ENCODE measurements around the gene SCYL1. TPM values are rescaled to one million over a fixed set of nuclear protein-coding genes. Genes with fewer than 3 reads are reported as not detected.

Gene SCYL1
- total and polyA plus RNA-seq, 4 donors: 54.3 to 107 (median 86.5) TPM

DNA sequence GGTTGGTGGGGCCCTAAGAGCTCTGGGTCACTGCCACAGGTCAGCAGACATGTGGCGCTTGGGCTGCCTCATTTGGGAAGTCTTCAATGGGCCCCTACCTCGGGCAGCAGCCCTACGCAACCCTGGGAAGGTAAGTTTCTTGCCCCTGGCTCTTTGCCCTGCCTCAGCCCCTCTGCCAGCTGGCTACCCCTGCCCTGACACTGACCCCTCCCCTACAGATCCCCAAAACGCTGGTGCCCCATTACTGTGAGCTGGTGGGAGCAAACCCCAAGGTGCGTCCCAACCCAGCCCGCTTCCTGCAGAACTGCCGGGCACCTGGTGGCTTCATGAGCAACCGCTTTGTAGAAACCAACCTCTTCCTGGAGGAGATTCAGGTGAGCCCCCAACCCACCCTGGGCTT is 1.9 kb downstream of the SCYL1 start:
- Histone ChIP-seq H3K27ac (ENCODE audit: low read depth in 1 of 2, low read length in 1 of 2) (no peak overlapping the region), H3K9ac (ENCODE audit: insufficient read depth in 1 of 2, low read length in 2 of 2) (no peak overlapping the region), H3K27me3 (ENCODE audit: control insufficient read depth in 3 of 3, insufficient read depth in 3 of 3, low read length in 2 of 3) (no peaks in the 10 kb centered on the region), H3K36me3 (ENCODE audit: control insufficient read depth in 4 of 4, insufficient read depth in 4 of 4, low read length in 4 of 4) (peaks cover 11 to 30% (median 22%) of the 10 kb centered on the region in 4 donors), H3K4me1 (ENCODE audit: control insufficient read depth in 5 of 5, insufficient read depth in 5 of 5, low read length in 5 of 5) (peaks cover 5 to 20% (median 10%) of the 10 kb centered on the region in 5 donors), H3K9me3 (ENCODE audit: control insufficient read depth in 4 of 4, insufficient read depth in 3 of 4, low read length in 3 of 4) (no peaks in the 10 kb centered on the region), H3K4me3 (no peak overlapping the region)
- TF ChIP-seq, protein P1, sequence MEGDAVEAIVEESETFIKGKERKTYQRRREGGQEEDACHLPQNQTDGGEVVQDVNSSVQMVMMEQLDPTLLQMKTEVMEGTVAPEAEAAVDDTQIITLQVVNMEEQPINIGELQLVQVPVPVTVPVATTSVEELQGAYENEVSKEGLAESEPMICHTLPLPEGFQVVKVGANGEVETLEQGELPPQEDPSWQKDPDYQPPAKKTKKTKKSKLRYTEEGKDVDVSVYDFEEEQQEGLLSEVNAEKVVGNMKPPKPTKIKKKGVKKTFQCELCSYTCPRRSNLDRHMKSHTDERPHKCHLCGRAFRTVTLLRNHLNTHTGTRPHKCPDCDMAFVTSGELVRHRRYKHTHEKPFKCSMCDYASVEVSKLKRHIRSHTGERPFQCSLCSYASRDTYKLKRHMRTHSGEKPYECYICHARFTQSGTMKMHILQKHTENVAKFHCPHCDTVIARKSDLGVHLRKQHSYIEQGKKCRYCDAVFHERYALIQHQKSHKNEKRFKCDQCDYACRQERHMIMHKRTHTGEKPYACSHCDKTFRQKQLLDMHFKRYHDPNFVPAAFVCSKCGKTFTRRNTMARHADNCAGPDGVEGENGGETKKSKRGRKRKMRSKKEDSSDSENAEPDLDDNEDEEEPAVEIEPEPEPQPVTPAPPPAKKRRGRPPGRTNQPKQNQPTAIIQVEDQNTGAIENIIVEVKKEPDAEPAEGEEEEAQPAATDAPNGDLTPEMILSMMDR (IDR thresholded peaks at IDR 0.05; ENCODE audit: control extremely low read depth, extremely low read depth): no peak
- no peak for DNase-seq
- ATAC-seq (ENCODE audit: insufficient read depth, low FRiP score): no peak
- 90 to 94% methylated on average over 8 of the region's 8 CpGs for WGBS, 2 donors

DNA sequence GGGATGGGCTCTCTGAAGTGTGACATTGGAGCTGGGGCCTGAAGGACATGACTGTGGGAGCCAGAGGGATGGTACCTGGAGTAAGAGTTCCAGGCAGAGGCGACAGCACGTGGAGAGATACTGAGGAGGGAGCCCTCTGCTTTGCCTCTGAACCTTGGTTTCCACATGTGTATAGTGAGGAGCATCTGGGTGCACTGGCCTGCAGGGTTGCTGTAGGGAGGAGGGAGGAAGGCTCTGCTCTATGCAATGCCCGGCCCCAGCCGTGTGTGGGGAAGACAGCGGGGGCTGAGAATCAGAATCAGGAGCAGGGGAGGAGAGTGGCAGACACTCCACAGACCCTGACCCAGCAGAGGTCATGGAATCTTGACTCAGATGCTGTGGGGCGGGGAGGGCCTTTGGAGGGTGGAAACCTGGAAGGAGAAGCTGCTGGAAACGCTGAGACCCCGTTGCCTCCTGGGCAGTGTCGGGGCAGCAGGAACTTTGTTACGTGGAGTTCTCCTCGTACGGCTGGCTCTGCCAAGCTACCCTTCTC is 4.0 kb downstream of the SCYL1 start:
- Histone ChIP-seq H3K9me3 (ENCODE audit: control insufficient read depth in 4 of 4, insufficient read depth in 3 of 4, low read length in 3 of 4) (no peaks in the 10 kb centered on the region), H3K36me3 (ENCODE audit: control insufficient read depth in 4 of 4, insufficient read depth in 4 of 4, low read length in 4 of 4) (peaks cover 11 to 42% (median 28%) of the 10 kb centered on the region in 4 donors), H3K4me1 (ENCODE audit: control insufficient read depth in 5 of 5, insufficient read depth in 5 of 5, low read length in 5 of 5) (peaks cover 5 to 16% (median 10%) of the 10 kb centered on the region in 5 donors), H3K27ac (ENCODE audit: low read depth in 1 of 2, low read length in 1 of 2) (no peak overlapping the region), H3K4me3 (no peak overlapping the region), H3K27me3 (ENCODE audit: control insufficient read depth in 3 of 3, insufficient read depth in 3 of 3, low read length in 2 of 3) (no peaks in the 10 kb centered on the region), H3K9ac (ENCODE audit: insufficient read depth in 1 of 2, low read length in 2 of 2) (no peak overlapping the region)
- DNase-seq (no peak), ATAC-seq (ENCODE audit: insufficient read depth, low FRiP score) (no peak)
- 91 to 95% methylated on average over 12 of the region's 12 CpGs for WGBS, 2 donors
- TF ChIP-seq, protein P1 (IDR thresholded peaks at IDR 0.05; ENCODE audit: control extremely low read depth, extremely low read depth): no peak

DNA sequence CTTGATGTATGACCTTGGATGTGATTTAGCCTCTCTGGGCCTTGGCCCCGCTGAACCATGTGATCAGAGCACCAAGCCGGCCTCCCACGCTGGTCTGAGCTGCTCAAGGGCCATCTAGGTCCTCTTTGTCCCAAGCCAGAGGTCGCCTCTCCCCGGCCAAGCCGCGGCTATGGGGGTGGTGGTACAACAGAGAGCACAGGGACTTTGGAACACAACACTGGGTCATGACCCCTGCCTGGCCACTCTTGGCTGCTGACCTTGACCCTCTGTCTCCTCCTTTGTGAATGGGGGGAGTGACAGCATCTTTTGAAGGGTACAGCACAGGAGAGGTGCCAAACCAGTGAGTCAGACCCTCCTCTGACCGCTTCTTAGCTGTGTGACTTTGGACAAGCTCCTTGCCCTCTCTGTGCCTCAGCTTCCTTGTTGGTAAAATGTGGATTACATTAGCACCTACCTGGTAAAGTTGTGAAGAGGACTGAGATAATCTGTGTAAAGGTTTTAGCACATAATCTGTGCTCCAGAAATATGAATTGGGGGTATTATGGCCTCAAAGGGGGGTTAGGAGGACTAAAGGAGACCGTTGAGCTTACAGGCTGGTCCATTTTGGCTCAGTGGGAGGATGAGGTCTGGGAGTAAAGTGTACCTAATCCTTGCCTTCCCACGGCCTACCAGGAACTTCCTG is 4.7 kb downstream of the SCYL1 start:
- WGBS, 2 donors: 86 to 88% methylated on average over 10 of the region's 10 CpGs

More for the DNA sequence above, 4.7 kb downstream of the SCYL1 start:
- Histone ChIP-seq H3K4me3 (no peak overlapping the region), H3K36me3 (ENCODE audit: control insufficient read depth in 4 of 4, insufficient read depth in 4 of 4, low read length in 4 of 4) (peaks cover 11 to 43% (median 28%) of the 10 kb centered on the region in 4 donors), H3K4me1 (ENCODE audit: control insufficient read depth in 5 of 5, insufficient read depth in 5 of 5, low read length in 5 of 5) (peaks cover 5 to 10% (median 7%) of the 10 kb centered on the region in 5 donors), H3K9me3 (ENCODE audit: control insufficient read depth in 4 of 4, insufficient read depth in 3 of 4, low read length in 3 of 4) (no peaks in the 10 kb centered on the region), H3K27me3 (ENCODE audit: control insufficient read depth in 3 of 3, insufficient read depth in 3 of 3, low read length in 2 of 3) (no peaks in the 10 kb centered on the region), H3K9ac (ENCODE audit: insufficient read depth in 1 of 2, low read length in 2 of 2) (no peak overlapping the region), H3K27ac (ENCODE audit: low read depth in 1 of 2, low read length in 1 of 2) (no peak overlapping the region)
- no peak for DNase-seq
- TF ChIP-seq, protein P1 (IDR thresholded peaks at IDR 0.05; ENCODE audit: control extremely low read depth, extremely low read depth): no peak
- ATAC-seq (ENCODE audit: insufficient read depth, low FRiP score): no peak
